Glutamatergic neuron (in vitro differentiated cells): ENCODE measurements around the gene RASA3. TPM values are rescaled to one million over a fixed set of nuclear protein-coding genes. Genes with fewer than 3 reads are reported as not detected.
A peak's percentile ranks its signal among the peaks of the same experiment; 100 is the strongest.

Source experiments
- DNase-seq: peaks from one replicate; pipeline ENCODE4 v3.0.0; 2022
- H3K27ac Mint-ChIP-seq: one replicate; pipeline ENCODE4 v1.8.0; 2020; ENCODE audit warnings: mild to moderate bottlenecking, mixed read lengths, inconsistent platforms; ENCODE audit not compliant: unreplicated experiment
- H3K27me3 Mint-ChIP-seq: one replicate; pipeline ENCODE4 v1.8.0; 2020; ENCODE audit warnings: mild to moderate bottlenecking, moderate library complexity, mixed read lengths, inconsistent platforms; ENCODE audit not compliant: unreplicated experiment
- H3K36me3 Mint-ChIP-seq: one replicate; pipeline ENCODE4 v1.8.0; 2020; ENCODE audit warnings: mild to moderate bottlenecking, mixed read lengths, inconsistent platforms; ENCODE audit not compliant: unreplicated experiment
- H3K4me1 Mint-ChIP-seq: one replicate; pipeline ENCODE4 v1.8.0; 2020; ENCODE audit warnings: mild to moderate bottlenecking, low read depth, mixed read lengths, inconsistent platforms; ENCODE audit not compliant: unreplicated experiment
- H3K4me3 Mint-ChIP-seq: one replicate; pipeline ENCODE4 v1.8.0; 2020; ENCODE audit warnings: mild to moderate bottlenecking, mixed read lengths, inconsistent platforms; ENCODE audit not compliant: unreplicated experiment
- H3K9me3 Mint-ChIP-seq: one replicate; pipeline ENCODE4 v1.8.0; 2020; ENCODE audit warnings: mild to moderate bottlenecking, moderate library complexity, mixed read lengths, inconsistent platforms; ENCODE audit not compliant: unreplicated experiment
- CTCF ChIP-seq: fragments of 200-600 bp; sonication (generic); IDR thresholded peaks from one replicate; pipeline ENCODE4 v1.5.0; 2021; ENCODE audit not compliant: partially characterized antibody, unreplicated experiment
- total RNA-seq: library from RNA; stranded (reverse); fragmentation: NEBNext Ultra II Directional; extraction: Animal tissue kit (Norgen Biotek cat#: 25700); gene quantifications from one replicate; pipeline ENCODE4 v1.2.1, GENCODE V29; 2021; ENCODE audit not compliant: unreplicated experiment

RASA3 gene
- total RNA-seq, 1 donor from 2014 or later = 15.2 TPM

GRCh38 chr13:114059946-114060860, 72.2 kb downstream of the RASA3 start:
- Mint-ChIP-seq H3K27ac (no peak overlapping the region), H3K27me3 (peaks cover 18% of the 10 kb centered on the region), H3K4me3 (peak overlapping the region; percentile 57), H3K4me1 (peaks cover 20% of the 10 kb centered on the region), H3K9me3 (peaks cover 14% of the 10 kb centered on the region), H3K36me3 (no peaks in the 10 kb centered on the region)
- no peak for DNase-seq
- no peak for TF ChIP-seq CTCF

GRCh38 chr13:114059428-114059827, 73.0 kb downstream of the RASA3 start:
- TF ChIP-seq CTCF = no peak

GRCh38 chr13:114058051-114058867, 74.2 kb downstream of the RASA3 start:
- Mint-ChIP-seq H3K27ac (no peak overlapping the region), H3K36me3 (no peaks in the 10 kb centered on the region), H3K4me1 (peaks cover 6% of the 10 kb centered on the region), H3K4me3 (no peak overlapping the region), H3K27me3 (peaks cover 10% of the 10 kb centered on the region), H3K9me3 (peaks cover 13% of the 10 kb centered on the region)
- no peak for DNase-seq
- TF ChIP-seq CTCF = no peak

More at GRCh38 chr13:114059428-114059827, 73.0 kb downstream of the RASA3 start:
- peaks cover 16% of the 10 kb centered on the region for H3K4me1 Mint-ChIP-seq
- DNase-seq = no peak
- peaks cover 10% of the 10 kb centered on the region for H3K9me3 Mint-ChIP-seq
- peaks cover 12% of the 10 kb centered on the region for H3K27me3 Mint-ChIP-seq
- H3K27ac Mint-ChIP-seq = no peak overlapping the region
- H3K36me3 Mint-ChIP-seq = no peaks in the 10 kb centered on the region
- no peak overlapping the region for H3K4me3 Mint-ChIP-seq

GRCh38 chr13:114057166-114058050, 75.0 kb downstream of the RASA3 start:
- H3K27me3 Mint-ChIP-seq = peaks cover 9% of the 10 kb centered on the region
- H3K27ac Mint-ChIP-seq = no peak overlapping the region
- H3K36me3 Mint-ChIP-seq = no peaks in the 10 kb centered on the region
- peaks cover 11% of the 10 kb centered on the region for H3K4me1 Mint-ChIP-seq
- no peak overlapping the region for H3K4me3 Mint-ChIP-seq
- no peak for DNase-seq
- no peak for TF ChIP-seq CTCF
- peaks cover 13% of the 10 kb centered on the region for H3K9me3 Mint-ChIP-seq
